Type B pancreatic cell (in vitro differentiated cells): Measurements from ENCODE around the gene EFCAB8. TPM values are rescaled to one million over a fixed set of nuclear protein-coding genes. Genes with fewer than 3 reads are reported as not detected.

Experiments used
- DNase-seq: peaks from one replicate; pipeline ENCODE4 v3.0.0; 2021; ENCODE audit warnings: mixed read lengths; ENCODE audit not compliant: unreplicated experiment; ENCODE audit errors: extremely low spot score
- H3K27ac Mint-ChIP-seq: 2 replicates; pipeline ENCODE4 v1.8.0; 2021; ENCODE audit warnings: mild to moderate bottlenecking, mixed read lengths
- H3K27me3 Mint-ChIP-seq: 2 replicates; pipeline ENCODE4 v1.8.0; 2021; ENCODE audit warnings: mixed read lengths
- H3K36me3 Mint-ChIP-seq: 2 replicates; pipeline ENCODE4 v1.8.0; 2021; ENCODE audit warnings: mixed read lengths
- H3K4me1 Mint-ChIP-seq: one replicate; pipeline ENCODE4 v1.8.0; 2021; ENCODE audit warnings: mixed read lengths; ENCODE audit not compliant: unreplicated experiment
- H3K4me3 Mint-ChIP-seq: 2 replicates; pipeline ENCODE4 v1.8.0; 2021; ENCODE audit warnings: mild to moderate bottlenecking, mixed read lengths
- H3K9me3 Mint-ChIP-seq: 2 replicates; pipeline ENCODE4 v1.8.0; 2021; ENCODE audit warnings: mixed read lengths
- total RNA-seq: library from RNA; stranded (reverse); gene quantifications from 2 replicates; pipeline ENCODE4 v1.2.1, GENCODE V29; 2021; ENCODE audit warnings: low replicate concordance
- TF ChIP-seq, protein P1 (sequence below): fragments of 200-600 bp; sonication (generic); conservative IDR thresholded peaks from 2 replicates; pipeline ENCODE4 v1.5.0; 2021; ENCODE audit warnings: antibody characterized with exemption, mild to moderate bottlenecking

The EFCAB8 gene
- total RNA-seq, 1 donor from 2014 or later = 0.97 TPM

GRCh38 chr20:32995802-32996201 lies 137.1 kb downstream of the EFCAB8 start:
- H3K36me3 Mint-ChIP-seq = no peaks in the 10 kb centered on the region
- H3K9me3 Mint-ChIP-seq = peaks cover 5% of the 10 kb centered on the region
- H3K4me3 Mint-ChIP-seq = no peak overlapping the region
- H3K4me1 Mint-ChIP-seq = no peaks in the 10 kb centered on the region
- no peak for DNase-seq
- TF ChIP-seq, protein P1, sequence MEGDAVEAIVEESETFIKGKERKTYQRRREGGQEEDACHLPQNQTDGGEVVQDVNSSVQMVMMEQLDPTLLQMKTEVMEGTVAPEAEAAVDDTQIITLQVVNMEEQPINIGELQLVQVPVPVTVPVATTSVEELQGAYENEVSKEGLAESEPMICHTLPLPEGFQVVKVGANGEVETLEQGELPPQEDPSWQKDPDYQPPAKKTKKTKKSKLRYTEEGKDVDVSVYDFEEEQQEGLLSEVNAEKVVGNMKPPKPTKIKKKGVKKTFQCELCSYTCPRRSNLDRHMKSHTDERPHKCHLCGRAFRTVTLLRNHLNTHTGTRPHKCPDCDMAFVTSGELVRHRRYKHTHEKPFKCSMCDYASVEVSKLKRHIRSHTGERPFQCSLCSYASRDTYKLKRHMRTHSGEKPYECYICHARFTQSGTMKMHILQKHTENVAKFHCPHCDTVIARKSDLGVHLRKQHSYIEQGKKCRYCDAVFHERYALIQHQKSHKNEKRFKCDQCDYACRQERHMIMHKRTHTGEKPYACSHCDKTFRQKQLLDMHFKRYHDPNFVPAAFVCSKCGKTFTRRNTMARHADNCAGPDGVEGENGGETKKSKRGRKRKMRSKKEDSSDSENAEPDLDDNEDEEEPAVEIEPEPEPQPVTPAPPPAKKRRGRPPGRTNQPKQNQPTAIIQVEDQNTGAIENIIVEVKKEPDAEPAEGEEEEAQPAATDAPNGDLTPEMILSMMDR = peak; percentile 51
- no peak overlapping the region for H3K27ac Mint-ChIP-seq
- peaks cover 19% of the 10 kb centered on the region for H3K27me3 Mint-ChIP-seq

GRCh38 chr20:32997431-32997830 lies 138.7 kb downstream of the EFCAB8 start:
- peaks cover 23% of the 10 kb centered on the region for H3K27me3 Mint-ChIP-seq
- TF ChIP-seq, protein P1 = no peak
- H3K4me3 Mint-ChIP-seq = no peak overlapping the region
- no peaks in the 10 kb centered on the region for H3K4me1 Mint-ChIP-seq
- no peak overlapping the region for H3K27ac Mint-ChIP-seq
- H3K9me3 Mint-ChIP-seq = peaks cover 5% of the 10 kb centered on the region
- no peaks in the 10 kb centered on the region for H3K36me3 Mint-ChIP-seq
- no peak for DNase-seq

- no peaks in the 10 kb centered on the region for H3K36me3 Mint-ChIP-seq
- no peaks in the 10 kb centered on the region for H3K4me1 Mint-ChIP-seq
- H3K4me3 Mint-ChIP-seq = no peak overlapping the region
- peaks cover 23% of the 10 kb centered on the region for H3K27me3 Mint-ChIP-seq
- H3K9me3 Mint-ChIP-seq = peaks cover 5% of the 10 kb centered on the region
- H3K27ac Mint-ChIP-seq = no peak overlapping the region
- no peak for DNase-seq
- TF ChIP-seq, protein P1 = no peak
Measured at GRCh38 chr20:32999603-33000250, 141.0 kb downstream of the EFCAB8 start.

GRCh38 chr20:33000802-33001466 lies 142.2 kb downstream of the EFCAB8 start:
- H3K9me3 Mint-ChIP-seq = peaks cover 5% of the 10 kb centered on the region
- no peak for DNase-seq
- no peak overlapping the region for H3K27ac Mint-ChIP-seq
- peaks cover 23% of the 10 kb centered on the region for H3K27me3 Mint-ChIP-seq
- no peaks in the 10 kb centered on the region for H3K36me3 Mint-ChIP-seq
- H3K4me1 Mint-ChIP-seq = no peaks in the 10 kb centered on the region
- H3K4me3 Mint-ChIP-seq = no peak overlapping the region
- TF ChIP-seq, protein P1 = no peak

DNA sequence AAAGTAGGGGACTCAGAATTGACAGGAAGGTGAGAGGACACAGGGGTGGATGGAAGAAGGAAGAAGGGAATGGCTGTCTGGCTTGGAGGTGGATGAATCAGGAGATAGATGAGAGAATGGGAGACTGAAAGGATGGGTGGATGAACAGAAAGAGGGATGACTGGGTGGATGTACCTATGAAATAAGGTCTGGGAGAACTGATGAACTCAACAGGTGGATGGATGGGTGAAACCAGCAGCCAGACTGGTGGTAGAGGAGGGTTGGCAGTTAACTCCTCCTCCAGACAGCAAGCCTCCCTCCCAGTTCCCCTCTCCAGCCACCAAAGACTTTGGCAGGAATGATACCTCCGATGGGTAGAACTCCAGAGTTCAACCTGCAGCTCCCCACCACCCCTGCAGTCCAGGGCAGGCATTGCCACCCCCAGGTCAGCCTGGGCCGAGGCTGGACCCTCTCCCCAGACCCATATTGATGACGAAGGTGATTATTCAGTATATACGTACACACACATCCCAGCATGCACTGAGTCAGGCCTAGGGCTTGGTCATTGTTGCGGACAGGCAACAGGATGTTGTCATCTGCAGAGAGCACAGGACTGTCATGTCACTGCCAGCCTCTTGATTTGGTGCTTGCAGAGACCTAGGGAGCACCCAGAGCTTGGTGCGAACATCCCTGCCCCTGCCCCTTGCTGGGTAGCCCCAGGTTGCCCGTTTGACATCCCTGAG lies 143.5 kb downstream of the EFCAB8 start:
- Mint-ChIP-seq H3K4me1 (no peaks in the 10 kb centered on the region), H3K27ac (no peak overlapping the region), H3K27me3 (peaks cover 22% of the 10 kb centered on the region), H3K9me3 (peaks cover 5% of the 10 kb centered on the region), H3K36me3 (no peaks in the 10 kb centered on the region), H3K4me3 (no peak overlapping the region)
- DNase-seq = no peak
- TF ChIP-seq, protein P1 = no peak
